Smooth muscle cell (in vitro differentiated cells): ENCODE data around the gene FBXO45. TPM values are rescaled to one million over a fixed set of nuclear protein-coding genes. Genes with fewer than 3 reads are reported as not detected.
"Not testable (repeated sequence)": the region's sequence is repeated elsewhere in the genome, so short reads cannot be mapped to it uniquely, and the experiment has no call there.

Experiments
- DNase-seq: peaks from one replicate; lab custom pipeline; 2025; ENCODE audit not compliant: unreplicated experiment; lab: John Stamatoyannopoulos, UW
- H2AFZ ChIP-seq: fragments of 200-600 bp; sonication (generic); 2 replicates; pipeline ENCODE4 v1.6.0; 2016; ENCODE audit warnings: antibody characterized with exemption, low read depth, mild to moderate bottlenecking
- H3F3A ChIP-seq: fragments of 200-600 bp; sonication (generic); 2 replicates; pipeline ENCODE4 v1.6.0; 2017; ENCODE audit warnings: antibody characterized with exemption, low read depth
- H3K27ac ChIP-seq: fragments of 200-600 bp; sonication (generic); 2 replicates; pipeline ENCODE4 v1.5.1; 2016; ENCODE audit warnings: low read depth, mild to moderate bottlenecking
- H3K27me3 ChIP-seq: fragments of 200-600 bp; sonication (generic); 2 replicates; pipeline ENCODE4 v1.6.1; 2016; ENCODE audit warnings: low read depth, mild to moderate bottlenecking
- H3K36me3 ChIP-seq: fragments of 200-600 bp; sonication (generic); 2 replicates; pipeline ENCODE4 v1.5.1; 2016; ENCODE audit warnings: low read depth
- H3K4me1 ChIP-seq: fragments of 200-600 bp; sonication (generic); 2 replicates; pipeline ENCODE4 v1.5.1; 2016; ENCODE audit warnings: low read depth
- H3K4me2 ChIP-seq: fragments of 200-600 bp; sonication (generic); 2 replicates; pipeline ENCODE4 v1.6.0; 2016; ENCODE audit warnings: mild to moderate bottlenecking
- H3K4me3 ChIP-seq: fragments of 200-600 bp; sonication (generic); 2 replicates; pipeline ENCODE4 v1.5.1; 2016; ENCODE audit warnings: mild to moderate bottlenecking
- H3K79me2 ChIP-seq: fragments of 200-600 bp; sonication (generic); 2 replicates; pipeline ENCODE4 v1.6.0; 2016; ENCODE audit warnings: low read depth, mild to moderate bottlenecking
- H3K9ac ChIP-seq: fragments of 200-600 bp; sonication (generic); 2 replicates; pipeline ENCODE4 v1.6.0; 2016; ENCODE audit warnings: low read depth
- H3K9me3 ChIP-seq: fragments of 200-600 bp; sonication (generic); replicated peaks from 2 replicates; pipeline ENCODE4 v1.5.1; 2016; ENCODE audit warnings: low read depth
- H4K20me1 ChIP-seq: fragments of 200-600 bp; sonication (generic); 2 replicates; pipeline ENCODE4 v1.6.0; 2016; ENCODE audit warnings: low read depth
- WGBS: methylation state at CpG from one replicate; pipeline ENCODE4 v1.1.7; 2016; ENCODE audit warnings: low lambda C conversion rate; 5-methylcytosine and 5-hydroxymethylcytosine counted together
- polyA plus RNA-seq: library from polyadenylated mRNA; unstranded; fragments of >200 nt; fragmentation: Nextera tagmentation; extraction: Ambion mirVana; gene quantifications from 2 replicates; pipeline ENCODE4 v1.2.1, GENCODE V29; 2016
- small RNA-seq: library from RNA; depleted of rRNA; stranded (forward); fragments of <200 nt; gene quantifications from one replicate; pipeline ENCODE3, GENCODE V24; 2014
- total RNA-seq: library from RNA; depleted of rRNA; stranded (reverse); fragments of >200 nt; gene quantifications from 2 replicates; pipeline ENCODE4 v1.2.3, GENCODE V29; 2014
- TF ChIP-seq, protein P1 (sequence below): fragments of 200-600 bp; sonication (generic); IDR thresholded peaks from 2 replicates; pipeline ENCODE4 v1.5.1; 2017; ENCODE audit warnings: borderline replicate concordance, mild to moderate bottlenecking, antibody characterized with exemption; ENCODE audit not compliant: insufficient read depth, poor library complexity, severe bottlenecking

The FBXO45 gene
- total and polyA plus RNA-seq, 2 experiments from 2014 or later, result 5.8 to 13.1 TPM

DNA sequence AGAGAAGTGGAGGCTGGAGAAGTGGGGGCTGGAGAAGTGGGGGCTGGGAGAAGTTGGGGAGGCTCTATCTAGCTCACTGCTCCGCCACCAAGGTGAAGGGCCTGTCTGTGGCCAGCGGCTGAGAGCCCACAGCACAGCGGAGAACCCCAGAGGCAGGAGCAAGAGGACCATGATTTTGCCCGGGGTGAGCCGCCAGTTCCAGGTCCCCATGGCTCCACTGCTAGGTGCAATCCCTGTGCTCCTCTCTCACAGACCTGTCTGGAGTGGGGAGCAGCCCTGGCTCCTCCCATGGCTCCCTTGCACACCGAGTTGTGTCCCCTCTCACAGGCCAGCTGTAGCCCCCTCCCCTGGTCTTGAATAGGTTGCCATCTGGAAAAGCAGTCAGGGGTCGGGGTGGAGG lies 66.4 kb downstream of the FBXO45 start:
- Histone ChIP-seq H3K36me3 (no peaks in the 10 kb centered on the region), H3K4me1 (peaks cover 23% of the 10 kb centered on the region), H4K20me1 (no peaks in the 10 kb centered on the region), H3K9me3 (no peaks in the 10 kb centered on the region), H3K27ac (no peak overlapping the region), H3K9ac (no peak overlapping the region), H3K27me3 (peaks cover 19% of the 10 kb centered on the region), H3K4me2 (no peak overlapping the region), H3K79me2 (no peaks in the 10 kb centered on the region), H2AFZ (no peak overlapping the region), H3F3A (peaks cover 5% of the 10 kb centered on the region), H3K4me3 (no peak overlapping the region)
- 93% methylated on average over 5 of the region's 7 CpGs for WGBS
- DNase-seq, result no peak
- TF ChIP-seq, protein P1, sequence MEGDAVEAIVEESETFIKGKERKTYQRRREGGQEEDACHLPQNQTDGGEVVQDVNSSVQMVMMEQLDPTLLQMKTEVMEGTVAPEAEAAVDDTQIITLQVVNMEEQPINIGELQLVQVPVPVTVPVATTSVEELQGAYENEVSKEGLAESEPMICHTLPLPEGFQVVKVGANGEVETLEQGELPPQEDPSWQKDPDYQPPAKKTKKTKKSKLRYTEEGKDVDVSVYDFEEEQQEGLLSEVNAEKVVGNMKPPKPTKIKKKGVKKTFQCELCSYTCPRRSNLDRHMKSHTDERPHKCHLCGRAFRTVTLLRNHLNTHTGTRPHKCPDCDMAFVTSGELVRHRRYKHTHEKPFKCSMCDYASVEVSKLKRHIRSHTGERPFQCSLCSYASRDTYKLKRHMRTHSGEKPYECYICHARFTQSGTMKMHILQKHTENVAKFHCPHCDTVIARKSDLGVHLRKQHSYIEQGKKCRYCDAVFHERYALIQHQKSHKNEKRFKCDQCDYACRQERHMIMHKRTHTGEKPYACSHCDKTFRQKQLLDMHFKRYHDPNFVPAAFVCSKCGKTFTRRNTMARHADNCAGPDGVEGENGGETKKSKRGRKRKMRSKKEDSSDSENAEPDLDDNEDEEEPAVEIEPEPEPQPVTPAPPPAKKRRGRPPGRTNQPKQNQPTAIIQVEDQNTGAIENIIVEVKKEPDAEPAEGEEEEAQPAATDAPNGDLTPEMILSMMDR, result no peak

DNA sequence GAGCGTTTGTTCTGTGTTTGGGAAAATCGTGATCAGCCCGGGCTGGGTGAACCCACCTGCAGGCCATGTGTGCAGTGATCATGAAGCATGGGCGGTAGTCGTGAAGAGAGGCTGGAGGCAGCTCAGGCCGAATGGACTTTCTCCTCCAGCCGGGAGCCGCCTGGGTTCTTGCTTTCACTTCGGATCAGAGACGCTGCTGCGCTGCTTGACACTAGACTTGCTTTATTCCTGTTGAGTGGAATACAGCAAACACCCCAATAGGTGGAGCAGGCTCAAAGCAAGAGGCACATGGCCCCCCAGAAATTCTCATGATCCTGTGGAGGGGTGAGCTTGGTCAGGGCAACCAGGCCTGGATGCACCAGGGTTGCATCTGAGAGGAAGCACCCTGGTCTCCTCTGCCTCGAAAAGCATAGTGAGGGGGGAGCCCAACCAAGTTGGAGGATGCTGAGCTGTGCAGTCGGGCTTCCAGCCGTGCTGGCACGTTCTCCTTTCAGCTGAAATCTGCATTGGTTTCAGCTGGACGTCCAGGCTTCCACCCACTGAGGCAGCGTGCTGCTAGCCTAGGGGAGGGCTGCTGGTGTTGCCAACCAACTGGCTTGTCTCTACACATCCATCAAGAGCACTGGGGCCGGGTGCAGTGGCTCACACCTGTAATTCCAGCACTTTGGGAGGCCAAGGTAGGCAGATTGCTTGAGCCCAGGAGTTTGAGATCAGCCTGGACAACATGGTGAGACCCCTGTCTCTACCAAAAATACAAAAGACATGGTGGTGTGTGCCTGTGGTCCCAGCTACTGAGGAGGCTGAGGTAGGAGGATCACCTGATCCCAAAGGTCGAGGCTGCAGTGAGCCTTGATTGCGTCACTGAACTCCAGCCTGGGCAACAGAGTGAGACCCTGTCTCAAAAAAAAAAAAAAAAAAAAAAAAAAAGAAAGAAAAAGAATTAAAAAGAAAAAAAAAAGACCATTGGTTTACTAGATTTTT lies 68.2 kb downstream of the FBXO45 start:
- TF ChIP-seq, protein P1, result no peak
- H3K9me3 ChIP-seq, result no peaks in the 10 kb centered on the region
- 89% methylated on average over 20 of the region's 20 CpGs for WGBS
- no peaks in the 10 kb centered on the region for H3K36me3 ChIP-seq
- H4K20me1 ChIP-seq, result no peaks in the 10 kb centered on the region
- H3F3A ChIP-seq, result no peaks in the 10 kb centered on the region
- H3K4me1 ChIP-seq, result peaks cover 21% of the 10 kb centered on the region
- no peak overlapping the region for H3K27ac ChIP-seq
- no peak overlapping the region for H3K9ac ChIP-seq
- no peaks in the 10 kb centered on the region for H3K79me2 ChIP-seq
- H3K4me3 ChIP-seq, result no peak overlapping the region
- no peak overlapping the region for H3K4me2 ChIP-seq
- DNase-seq, result no peak
- no peak overlapping the region for H2AFZ ChIP-seq
- H3K27me3 ChIP-seq, result peaks cover 25% of the 10 kb centered on the region

DNA sequence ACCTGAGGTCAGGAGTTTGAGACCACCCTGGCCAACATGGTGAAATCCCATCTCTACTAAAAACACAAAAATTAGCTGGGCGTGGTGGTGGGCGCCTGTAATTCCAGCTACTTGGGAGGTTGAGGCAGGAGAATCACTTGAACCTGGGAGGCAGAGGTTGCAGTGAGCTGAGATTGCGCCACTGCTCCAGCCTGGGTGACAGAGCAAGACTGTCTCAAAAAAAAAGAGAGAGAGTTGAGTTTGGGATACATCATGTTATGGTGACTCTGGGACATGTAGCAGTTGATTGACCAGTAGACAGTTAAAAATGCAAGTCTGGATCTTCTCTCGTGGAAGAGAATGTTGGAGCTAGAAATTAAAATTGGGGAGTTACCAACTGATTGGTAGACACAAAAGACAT lies 69.5 kb downstream of the FBXO45 start:
- 97% methylated on average over 4 of the region's 4 CpGs for WGBS
- peaks cover 13% of the 10 kb centered on the region for H3K4me1 ChIP-seq
- not testable (repeated sequence) for H4K20me1 ChIP-seq, H3F3A ChIP-seq, DNase-seq, H3K36me3 ChIP-seq, H3K4me3 ChIP-seq, H3K27ac ChIP-seq, H3K9me3 ChIP-seq, H2AFZ ChIP-seq, H3K4me2 ChIP-seq, H3K79me2 ChIP-seq, H3K9ac ChIP-seq
- H3K27me3 ChIP-seq, result peaks cover 25% of the 10 kb centered on the region

Small RNAs within 50 kb of the gene (small RNA-seq; reads per million reads assigned to genes)
- gene RPS29P3, result 1.3 reads per million, percentile 36 among the genes with 10 or more reads in this experiment

Other genes starting within 250 kb of the FBXO45 start
- gene TM4SF19, start 230.3 kb upstream of the FBXO45 start, total RNA-seq, result 1.3 TPM in 1 of 2 replicates, not detected in the other
- gene TM4SF19, start 230.3 kb upstream of the FBXO45 start, polyA plus RNA-seq, result not detected in 2 replicates
- 26.5 and 32.2 TPM in 2 replicates for gene UBXN7, start 136.2 kb upstream of the FBXO45 start, total RNA-seq
- 26.7 and 27.7 TPM in 2 replicates for gene UBXN7, start 136.2 kb upstream of the FBXO45 start, polyA plus RNA-seq
- 25.6 and 25.9 TPM in 2 replicates for gene RNF168, start 64.9 kb upstream of the FBXO45 start, total RNA-seq
- gene RNF168, start 64.9 kb upstream of the FBXO45 start, polyA plus RNA-seq, result 8.1 and 9.1 TPM in 2 replicates
- gene SMCO1, start 53.3 kb upstream of the FBXO45 start, total RNA-seq, result not detected in 2 replicates
- gene SMCO1, start 53.3 kb upstream of the FBXO45 start, polyA plus RNA-seq, result not detected in 2 replicates
- 6.3 and 7.9 TPM in 2 replicates for gene WDR53, start 106 bp upstream of the FBXO45 start, total RNA-seq
- gene WDR53, start 106 bp upstream of the FBXO45 start, polyA plus RNA-seq, result 11.5 and 13.5 TPM in 2 replicates
- gene NRROS, start 71.0 kb downstream of the FBXO45 start, total RNA-seq, result 0.45 TPM in 1 of 2 replicates, not detected in the other
- gene NRROS, start 71.0 kb downstream of the FBXO45 start, polyA plus RNA-seq, result not detected in 2 replicates
- 0.63 and 4.6 TPM in 2 replicates for gene CEP19, start 143.6 kb downstream of the FBXO45 start, total RNA-seq
- gene CEP19, start 143.6 kb downstream of the FBXO45 start, polyA plus RNA-seq, result 4.4 and 6.5 TPM in 2 replicates
- 27.6 and 54.1 TPM in 2 replicates for gene PIGX, start 143.7 kb downstream of the FBXO45 start, total RNA-seq
- 34.6 and 44.5 TPM in 2 replicates for gene PIGX, start 143.7 kb downstream of the FBXO45 start, polyA plus RNA-seq
- 48.4 and 98.4 TPM in 2 replicates for gene PAK2, start 171.2 kb downstream of the FBXO45 start, total RNA-seq
- gene PAK2, start 171.2 kb downstream of the FBXO45 start, polyA plus RNA-seq, result 20.6 and 22.1 TPM in 2 replicates